ENCODE data around the gene ADGRG6.
"Not testable (repeated sequence)": the region's sequence is repeated elsewhere in the genome, so short reads cannot be mapped to it uniquely, and the experiment has no call there.

Gene ADGRG6

DNA sequence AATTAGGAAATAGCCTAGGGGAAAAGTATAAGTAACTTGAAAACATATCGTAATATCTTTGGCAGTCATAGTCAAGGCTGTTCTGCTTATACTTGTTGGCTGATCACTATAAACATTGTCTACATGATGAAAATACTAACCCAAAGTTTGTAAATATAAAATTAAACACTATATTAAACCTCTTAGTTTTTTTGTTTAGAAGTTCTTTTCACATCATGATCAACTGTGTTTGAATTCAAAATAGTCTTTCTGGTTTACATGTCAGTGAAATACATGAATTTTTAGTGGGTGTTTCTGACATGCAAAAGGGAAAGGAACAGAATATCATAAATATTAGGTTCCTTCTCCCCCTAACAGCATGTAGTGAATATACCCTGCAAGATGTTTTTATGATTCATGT is 43.5 kb downstream of the ADGRG6 start:
- DNase-seq (ENCODE audit: low read depth, low spot score), result no peak

DNA sequence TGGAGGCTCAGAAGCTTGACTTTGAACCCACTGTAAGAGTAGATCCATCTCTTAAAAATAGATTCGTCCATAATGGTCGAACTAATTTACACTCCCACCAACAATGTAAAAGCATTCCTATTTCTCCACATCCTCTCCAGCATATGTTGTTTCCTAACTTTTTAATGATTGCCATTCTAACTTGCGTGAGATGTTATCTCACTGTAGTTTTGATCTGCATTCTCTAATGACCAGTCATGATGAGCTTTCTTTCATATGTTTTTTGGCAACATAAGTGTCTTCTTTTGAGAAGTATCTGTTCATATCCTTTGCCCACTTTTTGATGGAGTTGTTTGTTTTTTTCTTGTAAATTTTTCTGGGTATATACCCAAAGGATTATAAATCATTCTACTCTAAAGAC is 44.4 kb downstream of the ADGRG6 start:
- not testable (repeated sequence) for DNase-seq (ENCODE audit: low read depth, low spot score)

DNA sequence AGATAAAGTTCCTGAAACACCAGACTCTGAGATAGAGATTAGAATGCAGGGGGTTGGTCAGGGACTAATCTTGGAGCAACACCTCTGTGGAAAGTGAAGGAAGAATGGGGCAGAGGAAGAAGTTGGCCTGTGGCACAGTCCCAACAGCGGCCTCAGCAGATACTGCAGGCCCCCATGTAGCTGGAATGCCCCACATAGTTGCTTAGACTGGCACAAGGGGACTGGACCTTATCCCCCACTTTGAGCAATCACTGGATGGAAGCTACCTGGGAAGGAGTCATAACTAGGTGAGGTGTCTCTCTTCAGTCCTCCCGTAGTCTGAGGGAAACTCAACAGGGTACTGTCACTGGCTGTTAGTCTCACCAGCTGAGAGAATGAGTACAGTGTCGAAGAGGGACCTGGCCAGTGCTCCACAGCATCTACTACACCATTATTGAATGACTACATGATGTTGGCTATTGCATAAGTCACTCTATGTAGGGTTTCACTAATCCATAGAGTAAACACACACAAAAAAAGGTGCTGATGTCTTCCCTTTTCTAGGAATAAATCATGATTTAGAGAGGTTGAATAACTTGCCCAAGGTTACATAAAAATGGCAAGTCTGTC is 47.5 kb downstream of the ADGRG6 start:
- no peak for DNase-seq (ENCODE audit: low read depth, low spot score)

DNA sequence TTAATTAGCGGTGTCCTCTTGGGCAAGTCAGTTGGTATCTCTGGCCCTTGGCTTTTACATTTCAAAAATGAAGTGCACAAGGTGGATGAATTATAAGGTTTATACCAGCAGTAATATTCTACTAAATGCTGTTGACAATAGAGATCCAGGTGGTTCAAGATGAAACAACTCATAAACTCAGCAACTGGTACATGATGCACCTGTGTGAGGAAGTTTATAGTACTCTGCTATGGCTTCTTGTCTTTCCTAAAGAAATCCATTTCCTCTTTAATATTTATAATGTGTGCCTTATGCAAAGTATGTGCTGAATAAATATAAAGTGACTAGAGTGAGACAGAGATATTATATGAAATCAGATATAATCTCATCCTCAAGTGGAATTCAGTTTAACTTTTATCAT is 48.5 kb downstream of the ADGRG6 start:
- no peak for DNase-seq (ENCODE audit: low read depth, low spot score)

DNA sequence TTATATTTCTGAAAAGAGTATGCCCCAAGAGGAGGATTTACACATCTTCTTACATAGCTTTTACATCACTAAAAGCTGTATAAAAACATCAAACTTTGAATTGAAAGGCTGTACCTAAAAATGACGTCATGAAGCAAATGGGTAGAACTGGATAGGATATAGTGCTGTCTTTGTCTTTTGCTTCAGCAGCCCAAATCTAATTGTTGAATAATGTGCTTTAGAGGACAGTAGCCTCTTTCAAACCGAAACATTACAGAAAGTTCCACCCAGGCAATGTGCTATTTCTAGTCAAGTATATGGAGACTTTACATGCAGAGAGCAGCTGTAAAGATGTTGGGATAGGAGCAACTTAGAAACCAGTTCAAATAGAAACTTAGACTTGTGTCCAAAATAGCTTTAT is 51.9 kb downstream of the ADGRG6 start:
- no peak for DNase-seq (ENCODE audit: low read depth, low spot score)

DNA sequence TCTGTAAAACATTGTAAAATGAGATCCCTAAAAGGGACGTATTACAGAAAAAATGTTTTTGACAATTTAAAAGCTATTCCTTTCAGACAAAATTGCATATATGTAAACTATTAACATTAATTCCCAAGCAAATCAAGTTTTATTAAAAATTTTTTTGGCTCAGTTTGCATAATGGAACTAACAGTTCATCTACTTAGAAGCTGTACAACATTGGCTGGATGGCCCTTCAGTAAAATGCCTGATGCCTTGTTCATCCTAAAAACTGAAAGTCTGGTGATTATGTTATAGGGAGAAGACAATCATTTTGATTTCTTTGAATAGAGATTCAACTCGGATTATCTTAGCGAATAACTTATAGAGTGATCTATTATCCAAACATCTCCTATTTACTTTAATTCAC is 52.8 kb downstream of the ADGRG6 start:
- no peak for DNase-seq (ENCODE audit: low read depth, low spot score)

DNA sequence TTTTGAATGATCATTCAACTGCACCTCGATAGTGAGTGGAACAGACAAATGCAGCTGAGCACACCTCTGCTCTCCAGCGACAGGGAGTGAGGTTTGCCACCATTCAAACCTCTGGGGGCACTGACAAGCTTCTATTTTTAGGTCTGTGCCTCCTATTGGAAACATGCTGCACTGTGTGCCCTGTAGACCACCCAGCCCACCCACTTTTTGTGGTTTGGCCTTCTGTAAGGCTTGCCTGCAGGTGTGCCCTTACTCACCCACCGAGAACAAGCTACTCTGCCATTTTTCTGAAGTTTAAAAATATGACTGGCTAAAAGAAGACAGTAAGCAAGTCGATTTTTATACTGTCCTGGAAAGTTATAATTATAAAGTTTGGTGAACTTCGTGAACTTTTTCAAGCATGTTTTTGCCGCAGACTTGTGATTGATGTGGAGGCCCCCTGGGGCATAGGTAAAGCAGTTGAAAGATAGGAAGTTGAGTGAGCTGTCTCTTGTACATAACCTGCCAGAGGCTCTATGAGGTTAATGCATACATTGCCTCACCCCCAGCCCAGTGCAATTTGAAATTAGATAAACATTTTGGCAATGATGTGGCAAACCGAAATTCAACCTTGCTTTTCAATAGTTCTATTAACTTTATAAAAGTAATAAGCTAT is 53.8 kb downstream of the ADGRG6 start:
- no peak for DNase-seq (ENCODE audit: low read depth, low spot score)

DNA sequence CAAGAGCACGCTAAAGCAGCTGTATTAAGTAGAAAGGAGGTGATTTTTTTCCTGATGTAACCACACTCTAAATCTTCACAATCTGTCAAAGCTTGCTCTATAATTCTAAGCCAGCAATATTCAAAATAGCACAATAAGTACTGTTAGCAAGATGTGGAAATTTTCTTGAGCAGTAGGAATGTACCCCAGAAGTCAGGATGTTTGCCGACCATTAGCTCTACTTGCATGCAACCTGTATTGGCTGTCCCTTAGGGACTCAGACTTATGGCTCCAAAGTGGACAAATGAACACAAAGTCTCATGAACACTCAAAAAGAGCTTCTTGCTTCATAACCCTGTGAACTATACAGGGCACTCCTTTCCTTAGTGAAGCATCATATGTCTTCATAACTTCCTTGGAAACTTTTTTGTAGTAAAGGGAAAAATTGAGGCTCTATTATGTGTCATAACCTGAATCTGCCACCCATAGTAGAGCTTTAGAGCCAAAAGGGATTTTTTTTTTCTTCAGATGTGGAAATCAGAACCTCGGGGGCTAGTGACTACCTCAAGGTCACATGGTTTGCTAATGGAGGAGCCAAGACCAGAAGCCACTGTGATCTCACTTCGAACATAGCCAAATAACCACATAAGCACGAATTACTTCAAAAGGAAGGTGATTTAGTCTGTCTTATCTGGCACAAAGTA is 54.5 kb downstream of the ADGRG6 start:
- no peak for DNase-seq (ENCODE audit: low read depth, low spot score)

DNA sequence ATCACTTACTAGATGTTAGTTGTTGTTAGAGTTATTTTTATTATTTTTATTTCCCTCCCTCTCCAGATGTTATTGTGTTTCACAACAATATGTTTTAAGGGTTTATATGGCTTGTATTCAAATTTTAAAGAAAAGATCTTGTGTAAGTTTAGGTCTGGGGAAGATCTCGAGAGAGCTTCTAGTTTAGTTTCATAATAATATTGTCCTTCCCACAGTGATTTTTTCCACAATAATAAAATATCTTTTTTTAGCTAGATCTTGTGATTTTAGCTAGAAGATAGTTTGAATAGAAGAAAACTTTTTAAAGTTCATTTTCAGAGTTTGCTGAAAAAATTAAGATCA is 55.0 kb downstream of the ADGRG6 start:
- DNase-seq (ENCODE audit: low read depth, low spot score), result no peak

DNA sequence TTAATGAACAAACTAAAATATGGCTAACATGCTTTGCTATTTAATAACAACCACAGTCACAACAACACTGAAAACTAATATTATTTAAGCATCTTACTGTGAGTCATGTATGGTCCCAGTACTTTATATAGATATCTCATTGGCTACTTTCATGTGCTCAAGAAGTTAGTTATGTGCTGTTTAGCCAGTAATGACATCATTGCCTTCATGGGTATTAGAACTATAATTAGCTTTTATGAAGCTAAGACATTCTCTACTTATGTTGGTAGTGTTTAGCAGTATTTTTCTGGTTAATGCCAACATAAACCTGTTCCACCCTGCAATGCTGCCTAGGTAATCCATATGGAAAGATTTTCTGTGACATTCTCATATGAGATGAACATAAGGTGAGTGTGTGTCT is 56.1 kb downstream of the ADGRG6 start:
- DNase-seq (ENCODE audit: low read depth, low spot score), result no peak

DNA sequence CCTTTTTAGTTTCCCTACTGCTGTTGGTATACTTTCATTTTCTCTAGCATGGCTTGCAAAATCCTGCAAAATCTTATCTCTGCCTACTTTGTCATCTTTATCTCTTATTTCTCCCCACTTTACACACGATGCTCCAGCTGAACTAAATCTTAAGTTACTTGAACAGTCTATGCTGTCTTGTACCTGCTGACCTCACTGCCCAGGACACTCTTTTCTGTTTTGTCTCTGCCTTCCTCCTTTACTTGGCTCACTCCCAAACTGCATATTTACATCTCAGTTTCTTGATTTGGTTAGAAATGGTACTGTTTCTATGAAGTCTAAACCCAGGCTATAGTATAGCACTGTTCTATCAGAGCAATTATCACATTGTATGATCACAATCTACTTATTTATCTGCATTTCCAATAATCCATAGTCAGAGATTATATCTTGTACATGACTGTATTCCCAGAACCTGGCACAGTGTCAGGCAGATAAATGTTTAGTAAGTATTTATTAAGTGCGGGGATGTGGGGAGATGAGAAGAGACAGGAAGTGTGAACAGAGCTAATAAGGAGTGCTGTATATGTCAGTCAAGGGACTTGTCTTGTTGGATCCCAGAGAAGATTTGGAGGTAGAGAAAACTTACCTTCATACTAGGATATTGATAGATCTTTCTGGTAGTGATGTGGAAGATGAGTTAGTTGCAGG is 57.6 kb downstream of the ADGRG6 start:
- DNase-seq (ENCODE audit: low read depth, low spot score), result no peak

DNA sequence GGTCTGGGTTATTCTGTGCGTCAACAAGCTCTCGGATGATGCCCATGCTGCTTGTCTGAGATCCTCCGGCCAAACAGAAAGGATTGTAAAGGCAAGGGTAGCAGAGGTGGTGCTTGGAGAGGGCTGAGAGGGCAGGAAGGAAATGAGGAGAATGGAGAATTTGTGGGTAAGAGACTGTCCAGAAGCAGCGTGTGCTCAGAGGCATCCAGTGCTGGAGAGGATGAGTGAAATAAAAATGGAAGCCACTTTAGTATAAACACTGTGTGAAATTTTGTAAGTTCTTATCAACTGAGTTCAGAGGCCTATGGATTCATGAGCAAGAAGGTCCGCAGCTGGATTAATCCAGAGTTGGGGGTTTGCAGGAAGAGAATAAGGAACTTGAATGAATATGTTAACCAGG is 59.5 kb downstream of the ADGRG6 start:
- no peak for DNase-seq (ENCODE audit: low read depth, low spot score)

DNA sequence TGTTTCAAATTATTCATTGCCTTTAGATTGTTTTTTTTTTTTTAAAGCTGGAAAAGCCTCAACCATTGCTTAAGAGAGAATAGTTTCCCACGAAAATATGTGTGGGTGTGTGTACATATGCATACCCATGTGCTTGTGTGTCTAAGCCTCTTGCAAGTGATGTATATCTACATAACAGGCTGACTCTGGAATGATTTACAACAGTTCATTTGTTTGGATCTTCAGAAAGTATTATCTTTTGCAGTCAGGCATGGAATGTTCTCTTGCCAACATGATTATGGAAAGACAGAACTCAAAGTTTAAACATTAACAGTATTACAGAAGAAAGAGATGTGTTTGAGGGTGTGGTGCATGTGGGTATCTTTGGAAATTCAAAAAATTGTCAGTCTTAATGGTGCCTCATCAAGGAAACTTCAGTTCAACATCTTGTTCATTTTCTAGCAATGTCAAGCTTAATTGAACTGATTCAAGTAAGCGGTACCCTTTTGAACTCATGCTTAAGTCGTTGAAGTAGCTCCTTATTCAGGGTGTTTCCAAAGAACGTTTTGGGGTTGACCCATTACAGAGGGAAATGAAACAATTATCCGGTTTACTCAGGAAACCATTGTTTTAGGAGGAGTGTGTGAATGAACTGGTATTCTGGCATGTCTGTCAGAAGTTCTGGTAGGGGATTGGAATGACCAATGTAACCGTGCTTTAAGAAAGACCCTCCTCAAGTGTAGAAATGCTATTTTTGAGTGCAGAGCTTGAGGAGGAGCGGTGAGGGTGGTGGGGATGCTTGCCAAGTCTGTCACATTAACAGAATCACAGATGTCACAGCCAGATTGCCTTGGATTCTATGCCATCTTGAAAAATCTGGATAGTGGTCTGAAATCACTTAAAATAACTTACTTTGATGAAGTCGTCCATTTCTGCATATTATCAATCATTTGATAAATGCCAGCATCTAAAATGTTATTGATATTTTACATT is 60.3 kb downstream of the ADGRG6 start:
- no peak for DNase-seq (ENCODE audit: low read depth, low spot score)

DNA sequence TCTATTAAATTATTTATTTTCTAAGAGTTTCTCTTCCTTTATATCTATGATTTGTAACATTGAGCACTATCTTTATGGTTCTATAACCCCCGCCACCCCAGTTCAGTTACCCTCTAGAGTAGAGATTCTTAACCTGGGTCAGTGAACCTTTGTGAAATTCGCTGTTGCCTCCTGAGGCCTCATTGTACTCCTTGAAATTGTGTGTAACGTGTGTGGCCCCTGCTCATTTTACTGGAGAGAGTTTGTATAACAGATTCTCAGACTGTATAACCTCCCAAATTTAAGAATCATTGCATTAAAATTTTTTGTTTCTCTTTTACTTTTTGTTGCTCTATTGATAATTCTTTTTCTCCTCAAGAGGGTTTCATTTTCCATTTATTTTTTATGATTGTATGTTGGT is 65.3 kb downstream of the ADGRG6 start:
- DNase-seq (ENCODE audit: low read depth, low spot score), result no peak

DNA sequence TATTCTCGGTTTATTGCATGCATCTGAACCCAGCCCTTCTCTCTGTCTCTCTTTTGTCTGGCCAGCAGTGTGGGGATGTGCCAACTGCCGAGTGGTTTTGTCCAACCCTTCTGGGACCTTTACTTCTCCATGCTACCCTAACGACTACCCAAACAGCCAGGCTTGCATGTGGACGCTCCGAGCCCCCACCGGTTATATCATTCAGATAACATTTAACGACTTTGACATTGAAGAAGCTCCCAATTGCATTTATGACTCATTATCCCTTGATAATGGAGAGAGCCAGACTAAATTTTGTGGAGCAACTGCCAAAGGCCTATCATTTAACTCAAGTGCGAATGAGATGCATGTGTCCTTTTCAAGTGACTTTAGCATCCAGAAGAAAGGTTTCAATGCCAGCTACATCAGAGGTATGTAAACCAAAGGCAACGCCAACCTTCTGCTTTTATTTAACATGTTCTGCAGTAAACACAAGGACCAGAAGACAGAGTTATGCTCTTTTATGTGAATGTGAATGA is 65.8 kb downstream of the ADGRG6 start:
- no peak for DNase-seq (ENCODE audit: low read depth, low spot score)

DNA sequence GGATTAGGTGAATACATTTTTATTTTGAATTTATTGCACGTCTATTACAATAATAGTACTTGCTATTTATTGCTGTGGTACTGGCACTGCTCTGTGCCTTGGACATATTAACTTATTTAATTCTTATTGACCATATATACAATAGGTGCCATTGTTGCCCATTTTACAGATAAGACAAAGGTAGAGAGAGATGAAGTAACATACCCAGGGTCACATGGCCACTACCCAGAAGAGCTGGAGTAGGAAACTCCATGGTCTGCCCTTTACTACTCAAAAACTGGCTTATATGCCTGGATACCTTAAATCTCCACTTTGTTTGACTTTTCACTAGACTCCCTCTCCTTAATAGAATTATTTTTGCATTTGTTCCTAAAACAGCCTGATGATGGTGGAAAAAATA is 67.5 kb downstream of the ADGRG6 start:
- DNase-seq (ENCODE audit: low read depth, low spot score), result no peak

DNA sequence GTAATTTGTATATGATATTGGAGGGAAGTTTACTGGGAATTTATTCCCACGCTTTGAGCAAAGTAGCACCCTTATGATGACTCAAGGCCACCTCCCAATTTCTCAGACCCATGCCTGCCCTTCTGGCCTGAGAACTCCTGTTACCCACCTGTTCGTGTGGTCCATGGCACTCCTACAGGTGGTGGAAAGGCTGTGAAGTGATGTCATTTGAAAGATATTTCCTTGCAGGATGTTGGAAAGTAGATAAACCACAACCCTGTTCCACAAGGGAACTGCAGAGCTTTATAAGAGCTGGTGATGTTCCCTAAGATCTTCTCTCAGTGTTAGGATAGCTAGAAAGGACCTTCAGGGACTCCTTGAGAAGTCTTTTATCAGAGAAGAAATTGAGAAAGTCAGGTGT is 70.5 kb downstream of the ADGRG6 start:
- DNase-seq (ENCODE audit: low read depth, low spot score), result peak; percentile 48

DNA sequence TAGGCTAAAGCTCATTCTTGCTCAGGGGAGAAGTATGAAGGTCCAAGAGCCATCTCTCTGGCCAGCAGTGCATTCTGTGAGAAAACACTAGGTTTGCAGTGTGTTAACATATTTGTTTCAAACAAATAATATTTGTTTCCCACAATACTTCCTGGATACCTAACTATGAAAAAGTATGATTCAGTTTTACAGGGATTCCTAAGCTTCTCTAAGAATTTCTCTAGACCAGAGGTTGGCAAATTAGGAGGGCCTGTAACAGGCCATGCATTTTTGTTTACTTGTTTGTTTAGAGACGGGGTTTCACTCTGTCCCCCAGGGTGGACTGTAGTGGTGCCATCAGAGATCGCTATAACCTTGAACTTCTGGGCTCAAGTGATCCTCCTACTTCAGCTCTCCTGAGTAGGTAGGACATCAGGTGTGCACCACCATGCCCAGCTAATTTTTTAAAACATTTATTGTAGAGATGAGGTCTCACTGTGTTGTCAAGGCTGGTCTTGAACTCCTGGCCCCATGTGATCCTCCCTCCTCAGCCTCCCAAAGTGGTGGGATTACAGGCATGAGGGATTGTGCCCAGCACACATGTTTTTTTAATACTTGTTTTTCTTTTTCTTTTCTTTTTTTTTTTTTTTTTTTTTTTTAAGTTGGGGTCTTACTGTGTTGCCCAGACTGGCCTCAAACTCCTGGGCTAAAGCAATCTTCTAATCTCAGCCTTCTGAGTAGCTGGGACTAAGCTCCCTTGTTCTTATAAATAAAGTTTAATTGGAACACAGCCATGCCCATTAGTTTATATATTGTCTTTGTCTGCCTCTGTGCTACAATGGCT is 71.7 kb downstream of the ADGRG6 start:
- DNase-seq (ENCODE audit: low read depth, low spot score), result no peak

DNA sequence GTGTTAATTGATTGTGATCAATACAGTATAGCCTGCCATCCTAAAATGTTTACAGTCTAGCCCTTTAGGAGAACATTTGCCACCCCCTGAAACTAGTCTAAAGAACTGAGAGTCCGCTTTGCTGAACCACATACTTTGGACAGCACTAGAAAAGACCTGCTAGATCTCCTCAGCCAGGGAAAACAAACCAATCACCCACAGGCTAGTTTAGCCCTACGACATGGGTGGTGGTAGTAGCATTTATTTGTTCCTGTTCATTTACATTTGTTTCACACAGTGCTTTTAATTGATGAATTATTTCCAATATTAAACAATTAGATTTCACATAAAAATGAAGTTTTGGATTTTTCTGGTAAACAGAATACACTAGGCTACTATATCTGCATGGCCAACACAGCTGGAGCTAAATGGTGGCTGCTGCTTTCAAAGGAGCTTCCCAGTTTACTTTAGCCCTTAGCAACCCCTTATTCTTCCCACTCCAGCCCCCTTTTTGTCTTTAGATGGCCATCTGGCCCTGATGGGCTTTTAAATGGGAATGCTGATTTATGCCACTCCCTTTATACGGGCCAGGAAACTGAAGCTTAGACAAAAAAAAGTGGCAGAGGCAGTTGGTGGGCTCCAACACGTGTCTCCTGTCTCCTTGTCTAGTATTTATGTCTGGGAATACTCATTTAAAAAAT is 72.4 kb downstream of the ADGRG6 start:
- DNase-seq (ENCODE audit: low read depth, low spot score), result no peak
